Parathyroid adenoma (tissue), 2 donors: ENCODE measurements around the gene HOXB8.

Experiments
- H2AFZ ChIP-seq: fragments of 300-600 bp; sonication (generic); one replicate; pipeline ENCODE4 v1.7.0; 2017; ENCODE audit warnings: antibody characterized with exemption, mild to moderate bottlenecking
- H3K27ac ChIP-seq: fragments of 300-600 bp; sonication (generic); one replicate; pipeline ENCODE4 v1.7.0; 2017
- H3K27me3 ChIP-seq: fragments of 300-600 bp; sonication (generic); one replicate; pipeline ENCODE4 v1.7.0; 2017; ENCODE audit warnings: low read length; ENCODE audit not compliant: control insufficient read depth, insufficient read depth
- H3K36me3 ChIP-seq: fragments of 300-600 bp; sonication (generic); one replicate; pipeline ENCODE4 v1.7.0; 2017; ENCODE audit warnings: low read length; ENCODE audit not compliant: control insufficient read depth, insufficient read depth
- H3K4me1 ChIP-seq: fragments of 300-600 bp; sonication (generic); one replicate; pipeline ENCODE4 v1.7.0; 2017; ENCODE audit warnings: control low read depth
- H3K4me2 ChIP-seq: fragments of 300-600 bp; sonication (generic); one replicate; pipeline ENCODE4 v1.7.0; 2017; ENCODE audit warnings: low read length
- H3K4me3 ChIP-seq: fragments of 300-600 bp; sonication (generic); one replicate; pipeline ENCODE4 v1.7.0; 2017; ENCODE audit warnings: low read depth, low read length
- H3K79me2 ChIP-seq: fragments of 300-600 bp; sonication (generic); one replicate; pipeline ENCODE4 v1.7.0; 2017; ENCODE audit warnings: control low read depth
- H3K9ac ChIP-seq: fragments of 300-600 bp; sonication (generic); one replicate; pipeline ENCODE4 v1.7.0; 2017; ENCODE audit warnings: mild to moderate bottlenecking
- H3K9me3 ChIP-seq: fragments of 300-600 bp; sonication (generic); one replicate; pipeline ENCODE4 v1.7.0; 2017; ENCODE audit warnings: low read length; ENCODE audit not compliant: control insufficient read depth
- TF ChIP-seq, protein P1 (sequence below): fragments of 300-600 bp; sonication (generic); IDR thresholded peaks from one replicate; pipeline ENCODE4 v1.7.0; 2017; ENCODE audit warnings: antibody characterized with exemption, mild to moderate bottlenecking
- donor health status: primary hyperparathyroidism.

Gene HOXB8

DNA sequence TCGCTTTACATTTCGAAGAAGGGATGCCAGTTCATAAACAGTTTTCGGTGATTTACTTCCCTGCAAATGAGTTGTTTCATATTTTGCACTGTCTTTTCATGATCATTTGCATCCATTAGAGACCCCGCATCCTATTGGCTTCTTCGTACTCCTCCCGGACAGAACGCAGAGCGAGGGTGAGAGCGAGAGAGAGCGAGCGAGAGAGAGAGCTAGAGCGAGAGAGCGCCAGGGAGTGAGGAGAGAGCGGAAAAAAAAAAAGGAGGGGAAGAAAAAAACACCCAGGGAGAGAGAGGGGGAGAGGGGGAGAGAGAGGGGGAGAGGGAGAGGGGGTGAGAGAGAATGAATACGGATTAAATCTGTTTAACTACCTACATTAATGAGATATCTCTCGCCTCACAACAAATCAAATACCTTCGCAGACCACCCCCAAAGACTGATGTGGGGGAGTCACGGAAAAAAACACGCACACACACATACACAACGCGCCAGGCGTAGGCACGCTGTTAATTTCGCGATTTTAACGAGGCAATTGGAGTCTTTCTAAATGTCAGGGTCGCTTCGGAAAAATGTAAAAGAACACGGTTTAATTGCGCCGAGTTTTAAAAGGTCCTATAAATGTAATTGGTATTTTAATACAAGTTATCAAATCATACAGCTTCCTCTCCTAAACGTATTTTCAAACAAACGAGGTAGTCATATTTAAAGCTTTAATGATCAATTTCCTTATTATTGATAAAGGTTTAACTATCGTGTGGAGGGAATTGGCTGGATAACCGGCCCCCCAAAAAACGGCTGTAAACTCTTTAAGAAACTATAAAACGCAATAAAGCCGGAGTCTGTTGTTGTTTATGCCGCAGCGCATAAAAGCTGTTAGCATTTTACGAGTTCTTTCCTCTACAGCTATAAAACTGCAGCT is at the start of gene HOXB8:
TSS of gene HOXB8 (minus strand) at position 246 of the 916 bp plus-strand sequence. CDS start 588 bp downstream, outside the sequence.
- Histone ChIP-seq H3K9me3 (no peaks in the 10 kb centered on the region), H3K4me3 (no peak within 1 kb of the TSS), H3K4me2 (no peak within 1 kb of the TSS), H3K27ac (no peak within 1 kb of the TSS), H3K9ac (no peak within 1 kb of the TSS), H3K79me2 (no peaks in the 10 kb centered on the region), H2AFZ (no peak within 1 kb of the TSS), H3K27me3 (peaks cover 23% of the 10 kb centered on the region), H3K36me3 (no peaks in the 10 kb centered on the region), H3K4me1 (no peaks in the 10 kb centered on the region)
- TF ChIP-seq, protein P1, sequence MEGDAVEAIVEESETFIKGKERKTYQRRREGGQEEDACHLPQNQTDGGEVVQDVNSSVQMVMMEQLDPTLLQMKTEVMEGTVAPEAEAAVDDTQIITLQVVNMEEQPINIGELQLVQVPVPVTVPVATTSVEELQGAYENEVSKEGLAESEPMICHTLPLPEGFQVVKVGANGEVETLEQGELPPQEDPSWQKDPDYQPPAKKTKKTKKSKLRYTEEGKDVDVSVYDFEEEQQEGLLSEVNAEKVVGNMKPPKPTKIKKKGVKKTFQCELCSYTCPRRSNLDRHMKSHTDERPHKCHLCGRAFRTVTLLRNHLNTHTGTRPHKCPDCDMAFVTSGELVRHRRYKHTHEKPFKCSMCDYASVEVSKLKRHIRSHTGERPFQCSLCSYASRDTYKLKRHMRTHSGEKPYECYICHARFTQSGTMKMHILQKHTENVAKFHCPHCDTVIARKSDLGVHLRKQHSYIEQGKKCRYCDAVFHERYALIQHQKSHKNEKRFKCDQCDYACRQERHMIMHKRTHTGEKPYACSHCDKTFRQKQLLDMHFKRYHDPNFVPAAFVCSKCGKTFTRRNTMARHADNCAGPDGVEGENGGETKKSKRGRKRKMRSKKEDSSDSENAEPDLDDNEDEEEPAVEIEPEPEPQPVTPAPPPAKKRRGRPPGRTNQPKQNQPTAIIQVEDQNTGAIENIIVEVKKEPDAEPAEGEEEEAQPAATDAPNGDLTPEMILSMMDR, result no peak

DNA sequence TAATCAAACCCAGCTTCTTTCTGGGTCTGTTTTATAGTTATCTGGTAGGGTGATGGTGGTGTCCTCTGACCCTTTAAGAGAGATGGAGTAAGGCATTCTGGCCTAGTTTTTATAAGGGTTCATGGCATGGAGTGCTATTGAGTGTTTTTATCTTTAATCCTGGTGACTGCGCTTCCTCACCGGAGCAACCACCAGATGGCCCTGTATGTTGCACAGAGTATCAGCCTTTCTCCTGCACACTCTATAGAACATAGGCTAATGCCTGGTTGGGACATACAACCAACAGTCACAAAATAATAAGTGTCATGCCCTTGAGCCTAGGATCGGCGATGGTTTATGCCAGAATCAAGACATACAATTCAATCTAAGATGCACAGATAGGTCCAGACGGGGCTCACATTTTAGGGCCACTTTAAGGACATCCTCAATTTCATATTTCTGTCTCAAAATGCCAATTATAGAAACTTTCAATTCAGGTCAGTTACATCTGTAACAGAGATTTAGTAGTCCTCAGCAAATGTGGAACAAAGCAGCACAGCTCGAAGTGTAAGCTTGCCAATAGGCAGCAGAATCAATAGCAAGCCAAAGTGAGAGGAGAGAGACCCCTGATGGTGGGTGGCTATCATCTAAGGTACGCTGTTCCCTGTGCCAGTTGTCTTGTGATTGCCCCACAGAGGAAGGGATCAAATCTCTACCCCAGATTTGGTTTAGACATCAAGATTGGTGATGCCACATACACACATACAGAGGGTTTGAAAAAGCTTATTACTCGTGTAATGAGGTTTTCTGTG is 48.2 kb upstream of the HOXB8 start:
- H3K4me3 ChIP-seq, result no peak overlapping the region
- no peaks in the 10 kb centered on the region for H3K36me3 ChIP-seq
- H3K4me2 ChIP-seq, result no peak overlapping the region
- no peaks in the 10 kb centered on the region for H3K79me2 ChIP-seq
- no peak overlapping the region for H3K27ac ChIP-seq
- no peak overlapping the region for H2AFZ ChIP-seq
- TF ChIP-seq, protein P1, result no peak
- H3K27me3 ChIP-seq, result no peaks in the 10 kb centered on the region
- no peaks in the 10 kb centered on the region for H3K9me3 ChIP-seq
- no peak overlapping the region for H3K9ac ChIP-seq
- no peaks in the 10 kb centered on the region for H3K4me1 ChIP-seq

DNA sequence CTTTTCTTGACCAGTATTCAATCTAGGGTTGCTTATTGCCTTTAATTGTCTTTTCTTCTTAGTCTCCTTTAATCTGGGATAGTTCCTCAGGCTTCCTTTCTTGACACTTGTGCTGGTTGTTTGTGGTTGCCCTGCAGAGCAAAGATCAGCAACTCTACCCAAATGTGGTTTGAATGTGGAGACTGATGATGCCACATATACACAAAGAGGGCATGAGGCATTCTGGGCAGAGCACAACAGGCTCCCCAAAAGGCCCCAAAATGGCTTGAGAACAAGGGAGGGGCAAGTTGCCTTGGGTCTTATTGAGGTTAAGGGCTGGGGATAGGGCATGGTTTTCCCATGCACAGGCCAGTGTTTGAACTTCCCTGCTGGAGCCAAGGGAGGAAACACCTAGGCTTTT is 40.8 kb upstream of the HOXB8 start:
- Histone ChIP-seq H3K27me3 (no peaks in the 10 kb centered on the region), H3K79me2 (no peaks in the 10 kb centered on the region), H3K4me2 (no peak overlapping the region), H3K36me3 (no peaks in the 10 kb centered on the region), H3K4me1 (no peaks in the 10 kb centered on the region), H2AFZ (no peak overlapping the region), H3K27ac (no peak overlapping the region), H3K9me3 (no peaks in the 10 kb centered on the region), H3K4me3 (no peak overlapping the region), H3K9ac (no peak overlapping the region)
- TF ChIP-seq, protein P1, result no peak

DNA sequence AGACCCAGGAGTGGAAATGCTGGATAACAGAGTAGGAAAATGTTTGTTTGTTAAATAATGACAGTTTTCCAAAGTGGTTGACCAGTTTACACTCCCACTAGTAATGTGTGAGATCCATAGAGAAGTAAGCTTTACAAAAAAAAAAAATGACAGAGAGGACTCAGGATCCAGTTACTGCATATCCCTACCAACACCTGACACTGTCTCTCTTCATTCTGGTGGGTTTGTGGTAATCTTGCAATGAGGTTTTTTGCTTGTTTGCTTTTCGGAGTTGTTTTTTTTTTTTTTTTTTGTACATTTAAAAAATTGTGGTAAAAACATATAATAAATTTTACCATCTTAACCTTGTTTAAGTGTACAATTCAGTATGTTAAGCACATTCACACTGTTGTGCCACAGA is 34.6 kb upstream of the HOXB8 start:
- TF ChIP-seq, protein P1, result no peak
- no peak overlapping the region for H2AFZ ChIP-seq
- H3K4me3 ChIP-seq, result no peak overlapping the region
- H3K9me3 ChIP-seq, result no peaks in the 10 kb centered on the region
- peaks cover 4% of the 10 kb centered on the region for H3K27me3 ChIP-seq
- H3K27ac ChIP-seq, result no peak overlapping the region
- H3K79me2 ChIP-seq, result no peaks in the 10 kb centered on the region
- no peaks in the 10 kb centered on the region for H3K4me1 ChIP-seq
- H3K4me2 ChIP-seq, result no peak overlapping the region
- no peaks in the 10 kb centered on the region for H3K36me3 ChIP-seq
- H3K9ac ChIP-seq, result no peak overlapping the region
